ENCODE data around the gene SPRED3. TPM values are rescaled to one million over a fixed set of nuclear protein-coding genes. Genes with fewer than 3 reads are reported as not detected.
"Not testable (repeated sequence)": the region's sequence is repeated elsewhere in the genome, so short reads cannot be mapped to it uniquely, and the experiment has no call there.

SPRED3 gene
- total RNA-seq, 3 donors from 2014 or later = 0.16 to 0.66 (median 0.29) TPM

DNA sequence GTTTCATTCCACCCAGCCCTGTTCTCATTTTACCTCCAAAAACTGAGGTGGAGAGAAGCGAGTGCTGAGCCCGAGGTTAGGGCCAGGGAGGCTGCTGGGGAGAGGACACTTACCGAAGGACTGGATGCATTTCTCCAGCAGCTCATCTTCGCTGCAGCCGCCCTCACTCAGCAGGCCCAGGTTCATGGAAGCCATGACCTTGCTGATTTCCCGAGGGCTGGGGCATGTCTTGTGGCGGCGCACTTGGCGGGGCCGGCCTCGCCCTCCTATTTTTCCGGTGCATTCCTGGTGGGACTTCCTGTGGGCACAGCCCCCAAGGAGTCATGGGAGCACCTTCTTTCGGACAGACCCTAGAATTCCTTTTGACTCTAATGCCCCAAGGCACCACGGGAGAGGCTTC lies 33.4 kb downstream of the SPRED3 start:
- DNase-seq (ENCODE audit: low spot score in 2 of 2) = no peak
- Histone ChIP-seq H3K4me3 (no peak overlapping the region), H3K36me3 (no peaks in the 10 kb centered on the region), H3K9me3 (no peaks in the 10 kb centered on the region), H3K27ac (no peak overlapping the region), H3K27me3 (peaks cover 0 to 10% of the 10 kb centered on the region in 2 donors), H3K4me1 (no peaks in the 10 kb centered on the region)
- intact Hi-C loops (cut with DNase I; ENCODE audit: low total_unique reads) = no loop called here
- TF ChIP-seq POLR2A (IDR thresholded peaks at IDR 0.05) (no peak), POLR2AphosphoS5 (IDR thresholded peaks at IDR 0.05) (no peak)
- TF ChIP-seq, protein P1, sequence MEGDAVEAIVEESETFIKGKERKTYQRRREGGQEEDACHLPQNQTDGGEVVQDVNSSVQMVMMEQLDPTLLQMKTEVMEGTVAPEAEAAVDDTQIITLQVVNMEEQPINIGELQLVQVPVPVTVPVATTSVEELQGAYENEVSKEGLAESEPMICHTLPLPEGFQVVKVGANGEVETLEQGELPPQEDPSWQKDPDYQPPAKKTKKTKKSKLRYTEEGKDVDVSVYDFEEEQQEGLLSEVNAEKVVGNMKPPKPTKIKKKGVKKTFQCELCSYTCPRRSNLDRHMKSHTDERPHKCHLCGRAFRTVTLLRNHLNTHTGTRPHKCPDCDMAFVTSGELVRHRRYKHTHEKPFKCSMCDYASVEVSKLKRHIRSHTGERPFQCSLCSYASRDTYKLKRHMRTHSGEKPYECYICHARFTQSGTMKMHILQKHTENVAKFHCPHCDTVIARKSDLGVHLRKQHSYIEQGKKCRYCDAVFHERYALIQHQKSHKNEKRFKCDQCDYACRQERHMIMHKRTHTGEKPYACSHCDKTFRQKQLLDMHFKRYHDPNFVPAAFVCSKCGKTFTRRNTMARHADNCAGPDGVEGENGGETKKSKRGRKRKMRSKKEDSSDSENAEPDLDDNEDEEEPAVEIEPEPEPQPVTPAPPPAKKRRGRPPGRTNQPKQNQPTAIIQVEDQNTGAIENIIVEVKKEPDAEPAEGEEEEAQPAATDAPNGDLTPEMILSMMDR (IDR thresholded peaks at IDR 0.05) = no peak

DNA sequence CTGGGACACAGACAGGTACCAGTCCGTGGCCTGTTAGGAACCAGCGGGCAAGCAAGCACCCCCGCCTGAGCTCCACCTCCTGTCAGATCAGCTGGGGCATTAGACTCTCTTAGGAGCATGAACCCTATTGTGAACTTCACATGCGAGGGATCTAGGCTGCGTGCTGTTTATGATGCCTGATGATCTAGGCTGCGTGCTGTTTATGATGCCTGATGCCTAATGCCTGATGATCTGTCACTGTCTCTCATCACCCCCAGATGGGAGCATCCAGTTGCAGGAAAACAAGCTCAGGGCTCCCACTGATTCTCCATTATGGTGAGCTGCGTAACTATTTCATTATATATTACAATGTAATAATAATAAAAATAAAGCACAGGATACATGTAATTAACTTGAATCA lies 33.9 kb downstream of the SPRED3 start:
- intact Hi-C loops (cut with DNase I; ENCODE audit: low total_unique reads) = no loop called here
- TF ChIP-seq POLR2A (IDR thresholded peaks at IDR 0.05) (no peak), POLR2AphosphoS5 (IDR thresholded peaks at IDR 0.05) (no peak)
- TF ChIP-seq, protein P1 (IDR thresholded peaks at IDR 0.05) = no peak
- H3K4me3 ChIP-seq = no peak overlapping the region
- H3K36me3 ChIP-seq = no peaks in the 10 kb centered on the region
- H3K27ac ChIP-seq = no peak overlapping the region
- H3K27me3 ChIP-seq = peaks cover 0 to 10% of the 10 kb centered on the region in 2 donors
- DNase-seq (ENCODE audit: low spot score in 2 of 2) = no peak
- H3K9me3 ChIP-seq = no peaks in the 10 kb centered on the region
- no peaks in the 10 kb centered on the region for H3K4me1 ChIP-seq

DNA sequence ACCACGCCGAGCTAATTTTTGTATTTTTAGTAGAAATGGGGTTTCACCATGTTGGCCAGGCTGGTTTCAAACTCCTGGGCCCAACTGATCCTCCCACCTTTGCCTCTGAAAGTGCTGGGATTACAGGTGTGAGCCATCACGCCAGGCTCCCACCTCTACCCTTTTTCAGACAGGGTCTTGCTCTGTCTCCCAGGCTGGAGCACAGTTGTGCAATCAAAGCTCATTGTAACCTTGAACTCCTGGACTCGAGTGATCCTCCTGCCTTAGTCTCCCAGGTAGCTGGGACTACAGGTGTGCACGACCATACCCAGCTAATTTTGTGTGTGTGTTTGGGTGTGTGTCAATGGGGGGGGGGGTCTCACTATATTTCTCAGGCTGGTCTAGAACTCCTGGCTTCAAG lies 35.8 kb downstream of the SPRED3 start:
- DNase-seq (ENCODE audit: low spot score in 2 of 2) = no peak
- TF ChIP-seq POLR2AphosphoS5 (IDR thresholded peaks at IDR 0.05) = no peak
- TF ChIP-seq, protein P1 (IDR thresholded peaks at IDR 0.05) = no peak
- no peaks in the 10 kb centered on the region for H3K9me3 ChIP-seq
- H3K27ac ChIP-seq = no peak overlapping the region
- no peak overlapping the region for H3K4me3 ChIP-seq
- no peaks in the 10 kb centered on the region for H3K4me1 ChIP-seq
- H3K36me3 ChIP-seq = no peaks in the 10 kb centered on the region
- intact Hi-C loops (cut with DNase I; ENCODE audit: low total_unique reads) = no loop called here
- peaks cover 0 to 10% of the 10 kb centered on the region in 2 donors for H3K27me3 ChIP-seq

DNA sequence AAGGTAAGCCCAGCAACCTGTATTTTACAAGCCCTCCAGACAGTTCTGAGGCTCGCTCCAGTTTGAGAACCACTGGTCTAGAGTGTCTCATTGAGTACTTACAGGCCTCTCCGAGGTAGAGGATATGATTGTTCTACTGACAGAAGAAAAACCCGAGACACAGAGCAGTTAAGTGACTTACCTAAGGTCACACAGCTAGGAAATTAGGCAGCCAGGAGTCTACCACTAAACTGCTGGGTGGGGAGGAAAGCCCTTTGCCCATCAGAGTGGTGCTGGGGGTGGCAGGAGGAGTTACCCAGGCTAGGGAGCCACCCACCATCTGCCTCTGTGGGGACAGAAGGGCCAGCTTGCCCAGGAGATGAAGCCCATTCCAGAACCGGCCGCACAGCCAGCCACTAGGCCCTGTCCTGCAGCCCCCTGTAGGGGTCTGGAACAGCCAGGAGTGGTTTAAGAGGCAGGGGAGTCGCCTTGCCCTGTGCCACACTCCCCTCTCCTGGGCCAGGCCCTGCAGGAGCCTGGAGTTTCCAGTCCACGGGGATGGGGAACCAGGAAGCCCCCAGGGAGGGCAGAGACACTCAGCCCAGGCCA lies 36.8 kb downstream of the SPRED3 start:
- no peaks in the 10 kb centered on the region for H3K4me1 ChIP-seq
- no peak overlapping the region for H3K27ac ChIP-seq
- TF ChIP-seq POLR2A (IDR thresholded peaks at IDR 0.05) (no peak), POLR2AphosphoS5 (IDR thresholded peaks at IDR 0.05) (no peak)
- TF ChIP-seq, protein P1 (IDR thresholded peaks at IDR 0.05) = no peak
- no peaks in the 10 kb centered on the region for H3K36me3 ChIP-seq
- H3K9me3 ChIP-seq = no peaks in the 10 kb centered on the region
- peak overlapping the region; percentile 13 to 35 (median 32) for H3K4me3 ChIP-seq
- H3K27me3 ChIP-seq = peaks cover 0 to 10% of the 10 kb centered on the region in 2 donors
- intact Hi-C loops (cut with DNase I; ENCODE audit: low total_unique reads) = no loop called here
- DNase-seq (ENCODE audit: low spot score in 2 of 2) = no peak

DNA sequence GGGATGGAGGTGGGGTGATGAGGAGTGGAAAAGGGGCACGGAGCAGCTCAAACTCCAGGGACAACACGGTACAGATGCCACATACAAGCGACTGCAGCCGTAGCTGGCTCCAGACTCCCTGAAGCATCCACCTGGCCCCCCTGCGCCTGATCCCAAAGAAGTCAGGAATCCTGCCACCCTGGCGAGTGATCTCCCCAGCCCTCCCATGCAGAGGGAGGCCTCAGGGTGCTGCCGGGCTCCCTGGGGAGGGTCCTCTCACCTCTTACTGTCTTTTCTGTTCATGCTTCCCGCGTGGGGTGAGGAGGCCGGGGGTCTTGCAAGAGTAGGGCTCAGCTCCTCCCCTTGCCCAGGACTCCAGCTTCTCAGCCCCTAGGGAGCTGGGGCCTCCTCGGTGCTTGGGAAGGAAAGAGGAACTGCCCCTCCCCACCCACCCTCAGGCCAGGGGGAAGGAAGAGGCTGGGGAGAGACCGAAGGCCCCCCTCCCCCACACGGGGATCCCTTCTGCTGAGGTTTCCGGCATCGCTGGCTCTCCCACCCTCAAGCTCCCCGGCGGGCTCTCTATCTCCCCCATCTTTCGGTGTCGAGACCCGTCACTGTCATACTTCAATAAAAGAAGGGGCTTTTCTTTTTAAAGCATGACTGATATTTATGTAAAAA lies 37.4 kb downstream of the SPRED3 start, which contains the start of gene RASGRP4:
Gene RASGRP4 (minus strand): TSS at position 410 of the 657 bp plus-strand sequence. CDS start 128 bp downstream, at position 282.
- H3K9me3 ChIP-seq = no peaks in the 10 kb centered on the region
- no peak for DNase-seq (ENCODE audit: low spot score in 2 of 2)
- intact Hi-C loops (cut with DNase I; ENCODE audit: low total_unique reads) = no loop called here
- peak within 1 kb of the TSS; percentile 13 to 35 (median 32) for H3K4me3 ChIP-seq
- no peaks in the 10 kb centered on the region for H3K4me1 ChIP-seq
- no peaks in the 10 kb centered on the region for H3K36me3 ChIP-seq
- TF ChIP-seq POLR2AphosphoS5 (IDR thresholded peaks at IDR 0.05) (no peak), POLR2A (IDR thresholded peaks at IDR 0.05) (no peak)
- TF ChIP-seq, protein P1 (IDR thresholded peaks at IDR 0.05) = no peak
- H3K27ac ChIP-seq = no peak within 1 kb of the TSS
- H3K27me3 ChIP-seq = peaks cover 0 to 10% of the 10 kb centered on the region in 2 donors

DNA sequence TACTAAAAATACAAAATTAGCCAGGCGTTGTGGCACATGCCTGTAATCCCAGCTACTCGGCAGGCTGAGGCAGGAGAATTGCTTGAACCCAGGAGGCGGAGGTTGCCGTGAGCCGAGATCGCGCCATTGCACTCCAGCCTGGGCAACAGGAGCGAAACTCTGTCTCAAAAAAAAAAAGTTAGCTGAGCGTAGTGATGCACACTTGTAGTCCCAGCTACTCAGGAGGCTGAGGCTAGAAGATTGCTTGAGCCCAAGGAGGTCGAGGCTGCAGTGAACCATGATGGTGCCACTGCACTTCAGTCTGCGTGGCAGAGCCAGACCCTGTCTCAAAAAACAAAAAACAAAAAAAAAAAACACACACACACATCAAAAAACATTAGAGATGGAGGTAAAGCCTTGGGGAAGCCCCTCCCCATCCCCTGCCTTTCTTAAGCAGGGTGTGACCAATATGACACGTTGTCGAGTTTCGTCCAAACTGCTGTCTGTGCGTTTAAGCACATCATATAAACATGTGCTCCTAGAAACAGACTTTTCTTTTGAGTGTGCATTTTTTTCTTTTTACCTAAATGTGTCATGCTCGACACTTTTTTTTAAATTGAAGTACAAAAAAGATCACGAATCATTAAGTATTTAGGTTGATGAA lies 38.7 kb downstream of the SPRED3 start:
- intact Hi-C loops (cut with DNase I; ENCODE audit: low total_unique reads); H3K36me3 ChIP-seq; DNase-seq (ENCODE audit: low spot score in 2 of 2); H3K4me1 ChIP-seq; H3K4me3 ChIP-seq; H3K9me3 ChIP-seq; H3K27ac ChIP-seq: not testable (repeated sequence)
- peaks cover 0 to 10% of the 10 kb centered on the region in 2 donors for H3K27me3 ChIP-seq
